DMS 273 (cell line): Measurements from ENCODE around the gene ZG16B.

ENCODE experiments used
- DNase-seq: peaks from one replicate; lab custom pipeline; 2025; ENCODE audit not compliant: unreplicated experiment; lab: John Stamatoyannopoulos, UW

ZG16B gene, protein sequence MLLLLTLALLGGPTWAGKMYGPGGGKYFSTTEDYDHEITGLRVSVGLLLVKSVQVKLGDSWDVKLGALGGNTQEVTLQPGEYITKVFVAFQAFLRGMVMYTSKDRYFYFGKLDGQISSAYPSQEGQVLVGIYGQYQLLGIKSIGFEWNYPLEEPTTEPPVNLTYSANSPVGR

DNA sequence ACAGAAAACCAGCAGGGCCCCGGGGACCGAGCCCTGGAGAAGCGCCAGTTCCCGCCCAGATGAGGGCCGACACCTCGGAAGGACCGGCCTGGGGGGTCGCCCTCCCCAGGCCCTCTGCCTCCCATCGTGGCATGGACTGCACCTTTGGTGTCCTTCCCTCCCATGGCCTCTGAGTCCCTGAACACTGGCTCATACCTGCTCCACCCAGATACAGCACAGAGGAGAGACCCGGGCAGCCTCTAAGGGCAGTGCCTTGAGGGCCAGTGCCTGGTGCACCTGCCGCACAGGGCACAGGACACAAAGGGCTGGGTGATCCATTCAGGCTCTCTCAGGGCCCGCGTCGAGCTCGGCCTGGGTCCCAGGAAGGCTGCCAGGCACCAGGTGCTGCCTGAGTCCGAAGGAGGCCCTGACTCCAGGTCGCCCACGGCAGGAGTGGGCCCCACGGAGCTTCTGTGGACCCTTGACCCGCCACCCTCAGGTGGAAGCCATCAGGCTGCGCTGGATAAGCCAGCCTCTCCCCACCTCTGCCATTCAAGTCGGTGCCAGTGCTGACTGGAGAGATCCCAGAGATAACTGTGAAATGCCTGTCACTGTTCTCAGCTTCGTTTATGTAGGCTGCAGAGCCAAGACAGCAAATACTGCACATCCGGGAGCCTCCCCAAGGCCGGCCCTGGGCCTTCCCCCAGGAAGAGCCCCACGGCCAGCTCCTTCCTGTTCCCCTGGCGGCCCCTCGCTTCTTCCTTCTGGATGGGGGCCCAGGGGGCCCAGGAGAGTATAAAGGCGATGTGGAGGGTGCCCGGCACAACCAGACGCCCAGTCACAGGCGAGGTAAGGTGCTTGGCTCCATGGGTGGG is at the start of gene ZG16B:
Gene ZG16B, plus strand, starts transcription at position 803 of the 854 bp plus-strand sequence. CDS start 139 bp downstream, outside the sequence.
- DNase-seq = no peak

DNA sequence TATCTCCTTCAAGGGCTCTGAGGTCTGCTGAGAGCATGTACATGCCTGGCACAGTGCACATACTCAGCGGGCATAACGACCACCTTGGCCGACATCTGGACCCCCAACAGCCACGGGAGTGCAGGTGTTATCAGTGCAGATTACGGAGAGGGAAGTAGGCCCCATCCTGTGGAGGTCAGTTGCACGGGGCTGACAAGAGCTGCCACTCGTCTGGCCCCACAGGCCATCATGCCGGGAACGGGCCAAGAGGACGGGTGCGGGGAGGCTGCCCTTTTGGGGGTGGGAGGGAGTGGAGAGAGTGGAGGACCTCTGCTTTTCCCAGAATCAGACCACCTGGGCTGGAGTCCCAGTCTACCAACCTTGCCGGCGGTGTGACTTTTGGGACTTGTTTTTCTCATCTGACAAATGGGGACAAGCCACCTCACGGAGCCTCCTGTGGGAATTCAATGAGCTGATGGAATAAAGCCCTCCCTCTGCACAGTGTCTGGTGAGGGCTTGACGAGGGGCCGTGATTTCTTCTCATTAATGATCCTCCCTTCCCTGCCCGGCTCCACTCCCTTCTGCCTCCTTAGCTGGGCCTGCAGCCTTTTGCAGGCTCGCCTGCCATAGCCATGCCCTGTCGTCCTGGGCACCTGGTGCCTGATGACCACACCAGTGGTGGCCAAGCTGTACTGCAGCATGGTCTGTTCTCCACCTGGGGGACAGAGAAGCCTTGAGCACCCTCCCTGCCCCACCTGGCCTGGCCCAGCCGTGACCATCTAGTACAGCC is 47.3 kb upstream of the ZG16B start:
- no peak for DNase-seq

DNA sequence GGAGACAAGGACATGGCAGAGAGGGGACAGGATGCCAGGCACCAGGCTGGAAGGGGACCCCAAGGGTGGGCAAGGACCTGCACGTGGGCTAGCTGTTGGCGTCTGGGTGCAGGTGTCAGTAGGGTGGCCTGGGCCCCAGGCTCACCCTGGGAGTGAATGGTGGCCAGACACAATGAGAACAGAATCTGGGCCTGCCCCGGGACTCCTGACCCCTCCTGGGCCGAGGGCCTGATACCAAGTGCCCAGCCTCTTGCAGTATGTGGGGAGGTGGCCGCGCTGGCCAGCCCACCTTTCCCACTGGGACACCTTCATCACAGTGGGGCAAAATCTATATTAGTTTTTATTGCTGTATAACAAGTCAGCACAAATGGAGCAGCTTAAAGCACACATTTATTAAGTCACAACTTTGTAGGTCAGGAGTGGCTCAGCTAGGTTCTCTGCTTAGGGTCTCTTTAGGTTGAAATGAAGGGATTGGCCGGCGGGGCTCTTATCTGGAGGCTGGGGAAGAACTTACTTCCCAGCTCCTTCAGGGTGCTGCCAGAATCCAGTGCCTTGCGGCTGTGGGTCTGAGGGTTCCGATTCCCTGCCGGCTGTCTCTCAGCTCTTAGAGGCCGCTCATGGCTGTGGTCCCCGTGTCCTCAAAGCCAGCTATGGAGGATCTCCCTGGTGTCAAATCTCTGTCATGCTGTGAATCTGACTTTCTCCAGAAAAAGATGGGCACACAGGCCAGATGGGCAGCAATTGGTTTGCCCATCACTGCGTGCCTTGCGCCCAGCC is 46.3 kb upstream of the ZG16B start:
- DNase-seq = no peak

DNA sequence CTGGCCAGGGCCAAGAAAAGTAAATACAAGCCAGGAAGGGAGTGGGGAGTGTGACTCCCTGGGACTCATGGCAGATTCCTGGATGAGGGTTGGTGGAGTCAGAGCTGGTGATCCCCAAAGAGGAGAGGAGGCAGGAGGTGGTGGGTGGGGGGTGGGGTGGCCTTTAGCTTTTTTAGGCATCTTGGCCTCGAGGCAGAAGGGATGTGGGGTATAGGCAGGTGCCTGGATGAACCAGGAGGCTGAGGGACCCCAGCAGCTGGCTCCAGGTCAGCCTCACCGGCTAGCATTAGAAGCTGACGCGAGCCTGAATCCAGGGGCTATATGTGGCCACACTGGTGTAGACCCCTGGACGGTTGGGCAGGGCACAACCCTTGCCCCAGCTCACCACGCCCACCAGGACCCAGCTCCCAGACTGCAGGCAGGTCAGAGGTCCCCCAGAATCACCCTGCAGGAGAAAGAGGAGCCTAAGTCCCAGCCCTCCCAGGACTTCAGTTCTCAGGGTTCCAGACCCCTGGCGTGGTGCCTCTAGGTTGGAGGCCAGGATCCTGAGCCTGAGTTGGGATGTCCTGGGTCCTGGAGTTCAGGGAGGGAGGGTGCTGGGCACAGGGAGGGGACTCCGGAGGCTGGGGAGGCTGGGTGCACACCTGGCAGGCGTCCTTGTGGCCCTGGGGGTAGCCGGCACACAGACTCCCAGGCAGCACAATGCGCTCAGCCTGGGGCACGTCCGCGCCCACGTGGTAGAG is 45.6 kb upstream of the ZG16B start:
- DNase-seq = no peak

DNA sequence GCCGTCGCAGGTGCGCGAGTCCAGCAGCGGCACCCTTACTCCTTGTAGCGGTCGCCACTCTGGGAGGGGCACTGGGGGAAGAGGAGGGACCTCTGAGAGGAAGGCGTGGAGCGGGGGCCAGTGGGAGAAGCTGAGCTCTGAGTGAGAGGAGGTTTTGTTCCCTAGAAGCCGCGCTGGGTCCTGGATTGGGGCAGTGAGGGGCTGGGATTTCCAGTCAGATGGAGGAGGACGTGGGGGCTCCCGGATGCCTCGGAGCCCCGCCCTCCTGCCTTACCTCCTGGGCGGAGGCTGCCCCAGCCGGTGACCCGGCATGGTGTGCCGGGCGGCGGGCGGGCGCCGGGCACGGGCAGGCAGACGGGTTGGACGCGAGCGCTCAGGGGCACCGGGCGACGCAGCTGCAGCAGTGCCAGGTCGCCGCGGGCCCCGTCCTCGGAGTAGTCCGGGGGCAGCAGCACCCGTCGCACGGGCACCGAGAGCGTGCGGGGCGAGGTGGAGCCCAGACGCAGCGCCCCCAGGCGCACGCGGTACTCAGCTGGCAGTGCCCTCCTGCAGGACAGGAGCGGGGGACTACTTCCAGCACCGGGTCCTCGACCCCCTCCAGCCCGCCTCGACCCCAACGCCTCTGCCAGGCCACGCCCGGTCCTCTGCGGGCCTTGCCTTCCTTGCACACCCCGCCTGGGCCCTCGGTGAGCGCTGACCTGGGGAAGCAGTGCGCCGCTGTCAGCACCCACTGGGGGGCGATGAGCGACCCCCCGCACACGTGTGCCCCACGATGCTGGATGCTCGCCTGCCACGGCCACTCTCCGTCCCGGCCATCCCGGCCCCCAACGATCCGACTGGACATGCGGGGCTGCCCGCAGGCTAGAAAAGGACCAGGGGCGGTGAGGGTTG is 44.8 kb upstream of the ZG16B start:
- DNase-seq = no peak

DNA sequence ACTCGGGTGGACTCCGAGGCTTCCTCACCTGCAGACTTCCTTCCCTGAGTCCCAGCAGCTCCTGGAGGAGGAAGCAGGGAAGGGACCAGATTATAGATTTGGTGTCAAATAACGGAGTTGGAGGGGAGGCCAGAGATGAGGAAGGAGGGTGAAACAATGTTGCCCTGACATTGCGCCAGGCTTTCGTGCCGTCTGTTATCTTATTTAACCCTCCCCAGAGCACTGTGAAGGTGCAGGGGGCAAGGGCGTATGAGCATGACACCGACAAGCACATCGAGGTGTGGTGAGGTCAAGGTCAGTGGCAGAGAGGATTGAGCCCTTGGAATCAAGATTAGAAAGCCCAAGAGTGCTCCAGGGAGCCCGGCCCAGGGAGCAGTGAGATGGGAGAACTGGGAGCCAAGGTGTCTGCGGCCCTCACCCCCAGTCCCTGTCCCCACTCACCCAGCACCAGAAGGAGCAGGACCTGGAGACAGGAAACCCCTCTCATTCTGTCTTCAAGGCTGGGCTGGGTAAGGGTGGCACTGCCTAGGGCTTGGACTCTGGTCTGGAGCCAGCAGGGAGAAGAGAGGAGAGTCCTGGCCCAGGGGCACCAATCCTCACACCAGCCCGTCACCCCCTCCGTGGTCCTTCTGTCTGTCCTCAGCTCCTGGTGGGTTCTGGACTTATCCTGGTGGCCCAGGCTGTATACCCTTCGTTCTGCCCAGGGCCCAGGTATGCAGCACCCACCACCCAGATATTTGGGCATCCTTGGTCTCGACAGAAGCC is 43.9 kb upstream of the ZG16B start:
- DNase-seq = peak; percentile 46

DNA sequence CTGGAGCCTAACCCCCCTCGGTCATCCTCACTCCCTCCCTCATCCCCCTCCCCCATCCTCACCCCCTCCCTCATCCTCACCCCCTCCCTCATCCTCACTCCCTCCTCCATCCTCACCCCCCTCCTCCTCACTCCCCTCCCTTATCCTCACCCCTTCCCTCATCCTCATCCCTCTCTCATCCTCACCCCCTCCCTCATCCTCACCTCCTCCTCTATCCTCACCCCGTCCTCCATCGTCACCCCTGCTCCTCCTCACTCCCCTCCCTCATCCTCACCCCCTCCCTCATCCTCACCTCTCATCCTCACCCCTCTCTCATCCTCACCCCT is 43.3 kb upstream of the ZG16B start:
- no peak for DNase-seq

DNA sequence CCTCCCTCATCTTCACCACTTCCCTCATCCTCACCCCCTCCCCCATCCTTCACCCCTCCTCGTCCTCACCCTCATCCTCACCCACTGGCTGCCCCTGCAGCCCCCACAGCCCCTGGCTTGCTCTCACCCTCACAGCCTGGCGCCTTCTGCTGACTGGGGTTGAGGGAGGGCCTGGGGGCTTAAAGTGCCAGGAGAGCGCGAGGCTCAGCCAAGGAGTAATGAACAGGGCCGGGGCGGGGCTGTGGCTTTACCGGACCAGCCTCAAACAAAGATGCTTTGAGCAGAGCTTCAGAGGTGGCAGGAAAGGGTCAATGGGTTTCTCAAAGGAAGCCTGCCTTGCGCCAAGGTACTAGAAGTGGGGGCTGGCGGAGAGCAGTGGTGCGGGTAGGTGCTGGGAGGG is 42.7 kb upstream of the ZG16B start, which contains the start of gene PRSS33:
Gene PRSS33, minus strand, starts transcription at position 155 of the 400 bp plus-strand sequence. CDS start 1,013 bp downstream, outside the sequence.
- no peak for DNase-seq

DNA sequence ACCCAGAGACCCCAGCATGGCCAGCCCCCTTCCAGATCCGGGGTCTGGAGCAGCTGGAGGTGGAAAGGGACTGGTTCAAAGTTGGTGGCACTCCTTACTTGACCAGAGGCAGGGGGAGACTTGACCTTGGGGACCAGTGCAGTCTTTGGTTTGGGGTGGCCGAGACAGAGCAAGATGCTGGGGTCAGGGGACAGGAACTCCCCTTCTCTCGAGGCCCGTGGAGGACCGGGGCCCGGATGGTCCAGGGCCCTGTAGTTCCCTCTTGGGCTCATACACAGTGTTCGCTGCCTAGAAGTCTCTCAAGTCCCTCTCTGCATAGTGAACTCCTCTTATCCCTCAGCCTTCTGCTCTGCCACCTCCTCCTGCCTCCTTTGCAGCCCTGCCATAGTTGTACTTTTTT is 42.1 kb upstream of the ZG16B start:
- no peak for DNase-seq

DNA sequence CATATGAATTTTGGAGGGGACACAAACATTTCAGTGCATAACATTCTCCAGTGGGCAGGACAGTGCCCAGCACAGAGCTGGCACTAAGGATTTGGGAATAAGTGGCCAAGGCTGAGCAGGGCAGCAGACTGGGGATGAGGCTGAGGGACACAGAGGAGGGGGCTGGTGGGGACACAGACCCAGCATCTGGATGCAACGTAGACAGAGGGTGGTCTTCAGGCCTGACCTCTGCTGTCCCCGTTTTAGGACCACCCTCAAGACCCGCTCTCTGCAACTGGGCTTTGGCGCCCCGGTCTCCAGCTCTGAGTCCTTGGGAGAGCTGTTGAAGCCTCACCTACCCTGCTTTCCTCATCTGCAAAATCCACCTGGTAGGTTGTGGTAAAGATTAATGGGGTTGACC is 39.5 kb upstream of the ZG16B start:
- DNase-seq = no peak

DNA sequence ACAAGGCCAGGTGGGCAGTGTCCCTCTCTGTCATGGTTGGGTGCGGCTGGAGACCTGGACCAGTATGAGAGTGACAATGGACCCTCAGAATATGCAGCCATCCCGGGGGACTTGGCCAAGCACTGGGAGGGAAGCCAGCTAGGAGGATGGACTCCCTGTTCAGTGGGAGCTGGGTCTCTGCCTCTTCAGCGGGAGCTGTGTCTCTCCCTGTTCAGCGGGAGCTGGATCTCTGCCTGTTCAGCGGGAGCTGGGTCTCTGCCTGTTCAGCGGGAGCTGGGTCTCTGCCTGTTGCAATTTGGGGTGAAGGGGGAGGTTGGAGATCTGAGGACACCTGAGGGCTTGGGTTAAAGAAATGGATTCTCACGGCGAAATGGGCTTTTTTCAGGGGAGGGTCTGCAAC is 38.9 kb upstream of the ZG16B start:
- no peak for DNase-seq

DNA sequence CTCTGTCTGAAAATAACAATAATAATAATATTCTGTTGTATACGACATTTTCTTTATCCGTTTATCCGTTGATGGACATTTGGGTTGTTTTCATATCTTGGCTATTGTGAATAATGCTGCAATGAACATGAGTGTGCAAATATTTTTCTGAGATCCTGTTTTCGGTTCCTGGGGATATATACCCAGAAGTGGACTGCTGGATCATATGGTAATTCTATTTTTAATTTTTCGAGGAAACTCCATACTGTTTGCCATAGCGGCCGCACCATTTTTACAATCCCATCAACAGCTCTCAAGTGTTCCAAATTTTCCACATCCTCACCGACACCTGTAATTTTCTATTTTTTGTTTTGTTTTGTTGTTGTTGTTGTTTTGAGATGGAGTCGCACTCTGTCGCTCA is 37.2 kb upstream of the ZG16B start:
- no peak for DNase-seq

DNA sequence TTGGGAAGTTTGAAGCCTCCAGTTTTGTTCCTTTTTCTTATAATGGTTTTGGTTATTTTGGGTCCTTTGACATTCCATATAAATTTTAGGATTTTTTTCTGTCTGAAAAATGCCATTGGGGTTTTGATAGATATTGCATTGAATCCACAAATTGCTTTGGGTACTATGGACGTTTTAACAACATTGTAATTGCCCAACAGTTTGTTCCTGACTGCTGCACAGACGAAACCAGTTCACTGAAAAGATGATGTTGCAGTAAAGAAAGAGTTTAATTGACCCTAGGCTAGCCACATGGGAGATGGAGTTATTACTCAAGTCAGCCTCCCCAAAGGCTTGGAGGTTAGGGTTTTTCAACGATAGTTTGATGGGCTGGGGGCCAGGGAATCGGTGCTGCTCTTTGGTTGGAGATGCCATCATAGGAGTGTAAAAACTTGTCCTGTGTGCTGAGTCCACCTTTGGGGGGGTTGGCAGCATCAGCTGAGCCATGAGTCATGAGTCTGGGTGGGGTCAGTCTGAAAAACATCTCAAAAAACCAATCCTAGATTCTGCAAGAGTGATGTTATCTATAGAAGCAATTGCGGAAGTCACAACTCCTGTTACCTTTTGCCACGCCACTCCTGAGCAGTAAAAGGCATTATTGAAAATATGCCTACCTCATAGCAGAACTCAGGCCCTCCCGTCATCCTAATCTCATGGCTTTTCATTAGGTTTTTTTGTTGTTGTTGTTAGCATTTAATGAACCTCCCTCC is 34.5 kb upstream of the ZG16B start:
- no peak for DNase-seq

DNA sequence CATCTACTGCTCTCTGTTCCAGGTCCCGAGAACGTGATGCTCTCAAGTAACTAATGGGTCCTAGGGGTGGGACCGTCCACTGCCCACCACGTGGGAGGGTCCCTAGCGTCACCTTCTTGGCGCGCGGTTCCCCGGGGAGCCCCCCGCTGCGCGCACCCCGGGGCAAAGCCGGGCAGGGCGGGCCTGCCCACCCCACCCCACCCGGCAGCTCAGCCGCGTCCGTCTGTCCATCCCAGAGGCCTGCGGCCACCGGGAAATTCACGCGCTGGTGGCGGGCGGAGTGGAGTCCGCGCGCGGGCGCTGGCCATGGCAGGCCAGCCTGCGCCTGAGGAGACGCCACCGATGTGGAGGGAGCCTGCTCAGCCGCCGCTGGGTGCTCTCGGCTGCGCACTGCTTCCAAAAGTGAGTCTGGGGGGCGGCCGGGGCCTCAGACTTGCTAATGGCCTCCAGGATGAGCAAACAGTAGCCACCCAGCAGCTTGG is 31.3 kb upstream of the ZG16B start:
- no peak for DNase-seq

DNA sequence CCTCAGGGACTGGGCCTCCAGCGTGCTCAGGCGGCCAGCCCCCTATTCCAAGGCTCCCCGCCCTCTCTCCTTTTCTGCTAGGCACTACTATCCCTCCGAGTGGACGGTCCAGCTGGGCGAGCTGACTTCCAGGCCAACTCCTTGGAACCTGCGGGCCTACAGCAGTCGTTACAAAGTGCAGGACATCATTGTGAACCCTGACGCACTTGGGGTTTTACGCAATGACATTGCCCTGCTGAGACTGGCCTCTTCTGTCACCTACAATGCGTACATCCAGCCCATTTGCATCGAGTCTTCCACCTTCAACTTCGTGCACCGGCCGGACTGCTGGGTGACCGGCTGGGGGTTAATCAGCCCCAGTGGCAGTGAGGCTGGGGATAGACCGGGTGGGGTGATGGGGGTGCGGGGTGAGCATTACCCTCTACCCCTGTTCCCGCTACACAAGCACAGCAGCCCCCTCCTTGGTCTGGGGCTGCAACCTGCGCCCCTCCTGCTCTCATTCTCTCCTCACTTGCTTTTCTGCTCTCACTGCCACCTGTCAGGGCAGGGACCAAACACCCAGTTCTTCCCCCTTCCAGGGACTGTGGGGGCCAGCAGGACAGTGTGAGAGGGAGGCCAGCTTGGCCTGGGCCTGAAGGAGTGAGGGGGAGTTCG is 30.8 kb upstream of the ZG16B start:
- no peak for DNase-seq

DNA sequence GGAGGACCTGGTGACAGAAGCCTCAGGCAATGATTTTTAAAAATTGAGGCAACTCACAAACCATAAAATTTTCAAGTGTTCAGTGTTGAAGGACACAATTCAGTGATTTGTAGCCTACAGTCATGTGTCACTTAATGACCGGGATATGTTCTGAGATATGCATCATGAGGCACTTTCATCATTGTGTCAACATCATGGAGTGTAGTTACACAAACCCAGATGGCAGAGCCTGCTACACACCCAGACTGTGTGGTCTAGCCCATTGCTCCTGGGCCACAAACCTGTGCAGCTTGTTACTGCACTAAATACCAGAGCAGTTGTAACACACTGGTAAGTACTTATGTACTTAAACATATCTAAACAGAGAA is 30.3 kb upstream of the ZG16B start:
- DNase-seq = no peak

DNA sequence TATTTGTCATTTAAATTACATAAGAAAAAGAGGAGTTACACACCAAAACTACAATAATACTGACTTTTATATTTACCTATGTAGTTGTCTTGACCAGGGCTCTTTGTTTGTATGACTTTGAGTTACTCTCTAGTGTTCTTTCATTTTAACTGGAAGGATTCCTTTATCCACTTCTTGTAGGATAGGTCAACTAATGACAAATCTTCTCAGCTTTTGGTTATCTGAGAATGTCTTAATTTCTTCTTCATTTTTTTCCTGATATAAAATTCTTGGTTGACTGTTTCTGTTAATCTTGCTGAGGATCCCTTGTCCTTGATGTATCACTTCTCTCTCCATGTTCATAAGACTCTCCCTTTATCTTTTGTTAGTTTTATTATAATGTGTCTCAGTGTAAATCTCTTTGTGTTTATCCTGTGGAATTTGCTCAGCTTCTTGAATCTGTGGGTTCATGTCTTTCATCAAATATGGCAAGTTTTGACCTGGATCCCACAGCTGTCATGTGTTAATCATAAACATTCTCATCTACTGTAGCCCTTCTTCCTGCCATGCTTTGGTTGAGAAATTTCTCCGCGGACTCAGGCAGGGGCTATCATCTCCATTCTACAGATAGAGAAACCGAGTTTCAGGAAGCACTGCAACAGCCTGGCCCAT is 26.4 kb upstream of the ZG16B start:
- no peak for DNase-seq
